ENCODE results near the gene CLDND2. TPM values are rescaled to one million over a fixed set of nuclear protein-coding genes. Genes with fewer than 3 reads are reported as not detected.
A peak's percentile ranks its signal among the peaks of the same experiment; 100 is the strongest.

The CLDND2 gene
- total RNA-seq, 1 donor from 2014 or later: not detected

DNA sequence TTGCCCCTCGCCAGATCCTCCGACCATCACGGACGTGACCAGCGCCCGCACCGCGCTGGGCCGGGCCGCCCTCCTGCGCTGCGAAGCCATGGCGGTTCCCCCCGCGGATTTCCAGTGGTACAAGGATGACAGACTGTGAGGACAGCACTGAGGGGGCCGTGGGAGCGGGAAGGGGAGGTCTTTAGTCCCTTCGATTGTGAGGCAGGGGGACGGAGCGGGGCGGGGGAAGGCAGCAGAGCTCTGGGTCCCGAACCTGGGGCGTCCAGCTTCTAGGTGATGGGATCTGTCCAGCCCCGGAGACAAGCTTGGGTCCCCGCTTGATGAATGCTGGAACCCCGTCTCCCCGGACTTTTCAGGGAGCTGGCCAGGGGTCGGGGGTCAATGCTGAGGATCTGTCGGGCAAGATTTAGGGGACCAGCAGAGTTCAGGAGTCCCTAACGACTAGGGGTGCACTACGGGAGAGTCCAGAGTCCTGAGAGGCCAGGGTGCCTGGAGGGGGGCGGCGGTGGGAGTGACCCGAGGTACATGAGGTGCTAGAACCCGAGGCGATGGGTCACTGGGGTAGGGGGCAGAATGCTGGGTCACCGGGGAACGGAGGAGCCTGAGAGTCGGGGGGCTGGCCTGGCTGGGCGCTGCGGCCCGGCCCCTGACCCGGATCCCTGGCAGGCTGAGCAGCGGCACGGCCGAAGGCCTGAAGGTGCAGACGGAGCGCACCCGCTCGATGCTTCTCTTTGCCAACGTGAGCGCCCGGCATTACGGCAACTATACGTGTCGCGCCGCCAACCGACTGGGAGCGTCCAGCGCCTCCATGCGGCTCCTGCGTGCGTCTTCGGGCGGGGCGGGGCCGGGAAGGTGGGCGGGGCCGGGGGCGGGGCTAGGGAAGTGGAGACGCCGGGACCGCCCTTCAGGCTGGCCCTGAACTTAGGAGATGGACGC lies 41.5 kb downstream of the CLDND2 start:
- DNase-seq (ENCODE audit: low read depth) (no peak), FAIRE-seq (no peak)
- no peak overlapping the region for H3K4me3 ChIP-seq (ENCODE audit: low read depth, low read length)
- TF ChIP-seq, protein P1, sequence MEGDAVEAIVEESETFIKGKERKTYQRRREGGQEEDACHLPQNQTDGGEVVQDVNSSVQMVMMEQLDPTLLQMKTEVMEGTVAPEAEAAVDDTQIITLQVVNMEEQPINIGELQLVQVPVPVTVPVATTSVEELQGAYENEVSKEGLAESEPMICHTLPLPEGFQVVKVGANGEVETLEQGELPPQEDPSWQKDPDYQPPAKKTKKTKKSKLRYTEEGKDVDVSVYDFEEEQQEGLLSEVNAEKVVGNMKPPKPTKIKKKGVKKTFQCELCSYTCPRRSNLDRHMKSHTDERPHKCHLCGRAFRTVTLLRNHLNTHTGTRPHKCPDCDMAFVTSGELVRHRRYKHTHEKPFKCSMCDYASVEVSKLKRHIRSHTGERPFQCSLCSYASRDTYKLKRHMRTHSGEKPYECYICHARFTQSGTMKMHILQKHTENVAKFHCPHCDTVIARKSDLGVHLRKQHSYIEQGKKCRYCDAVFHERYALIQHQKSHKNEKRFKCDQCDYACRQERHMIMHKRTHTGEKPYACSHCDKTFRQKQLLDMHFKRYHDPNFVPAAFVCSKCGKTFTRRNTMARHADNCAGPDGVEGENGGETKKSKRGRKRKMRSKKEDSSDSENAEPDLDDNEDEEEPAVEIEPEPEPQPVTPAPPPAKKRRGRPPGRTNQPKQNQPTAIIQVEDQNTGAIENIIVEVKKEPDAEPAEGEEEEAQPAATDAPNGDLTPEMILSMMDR (IDR thresholded peaks at IDR 0.05; ENCODE audit: insufficient read depth, low read length, severe bottlenecking): no peak
- peaks cover 2% of the 10 kb centered on the region for H3K27me3 ChIP-seq (ENCODE audit: control insufficient read depth, insufficient read depth, low read length)
- H3K36me3 ChIP-seq (ENCODE audit: control insufficient read depth, insufficient read depth, low read length): no peaks in the 10 kb centered on the region

DNA sequence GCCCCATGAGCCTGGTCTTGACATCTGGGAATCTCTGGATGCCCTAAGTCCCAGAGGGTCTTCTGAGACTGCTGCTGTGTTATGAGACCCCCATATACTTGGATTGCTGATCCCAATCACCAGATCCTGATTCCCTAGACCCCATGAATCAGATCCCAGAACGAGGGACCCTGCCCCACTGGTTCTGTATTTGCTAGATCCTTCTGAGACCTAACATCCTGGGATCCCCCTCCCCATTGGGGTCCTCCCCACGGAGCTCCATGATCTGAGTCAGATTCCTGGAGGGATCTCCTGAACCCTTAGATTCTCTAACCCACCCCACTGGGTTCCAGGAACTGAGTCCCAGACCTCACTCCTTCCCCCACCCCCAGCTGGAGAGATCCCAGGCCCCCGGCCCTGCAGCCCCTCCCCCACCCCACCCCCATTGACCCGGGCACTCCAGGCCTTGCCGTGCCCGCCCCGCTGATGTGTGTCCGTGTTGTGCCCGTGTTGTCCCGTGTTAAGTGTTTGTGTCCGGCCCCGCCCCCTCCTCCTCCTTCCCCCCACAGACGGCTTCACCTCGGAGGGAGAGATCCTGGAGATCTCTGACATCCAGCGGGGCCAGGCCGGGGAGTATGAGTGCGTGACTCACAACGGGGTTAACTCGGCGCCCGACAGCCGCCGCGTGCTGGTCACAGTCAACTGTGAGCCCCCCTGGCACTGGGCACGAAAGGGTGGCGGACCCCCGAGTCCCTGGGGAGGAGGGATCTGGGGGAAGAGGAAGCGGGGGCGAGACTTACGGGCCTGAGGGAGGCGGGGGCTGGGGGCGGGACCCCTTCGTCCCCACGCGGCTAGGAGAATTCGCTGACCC lies 42.4 kb downstream of the CLDND2 start:
- Histone ChIP-seq H3K27me3 (ENCODE audit: control insufficient read depth, insufficient read depth, low read length) (peaks cover 2% of the 10 kb centered on the region), H3K4me3 (ENCODE audit: low read depth, low read length) (no peak overlapping the region), H3K36me3 (ENCODE audit: control insufficient read depth, insufficient read depth, low read length) (no peaks in the 10 kb centered on the region)
- FAIRE-seq (peak; percentile 40), DNase-seq (ENCODE audit: low read depth) (no peak)
- TF ChIP-seq, protein P1 (IDR thresholded peaks at IDR 0.05; ENCODE audit: insufficient read depth, low read length, severe bottlenecking): no peak

DNA sequence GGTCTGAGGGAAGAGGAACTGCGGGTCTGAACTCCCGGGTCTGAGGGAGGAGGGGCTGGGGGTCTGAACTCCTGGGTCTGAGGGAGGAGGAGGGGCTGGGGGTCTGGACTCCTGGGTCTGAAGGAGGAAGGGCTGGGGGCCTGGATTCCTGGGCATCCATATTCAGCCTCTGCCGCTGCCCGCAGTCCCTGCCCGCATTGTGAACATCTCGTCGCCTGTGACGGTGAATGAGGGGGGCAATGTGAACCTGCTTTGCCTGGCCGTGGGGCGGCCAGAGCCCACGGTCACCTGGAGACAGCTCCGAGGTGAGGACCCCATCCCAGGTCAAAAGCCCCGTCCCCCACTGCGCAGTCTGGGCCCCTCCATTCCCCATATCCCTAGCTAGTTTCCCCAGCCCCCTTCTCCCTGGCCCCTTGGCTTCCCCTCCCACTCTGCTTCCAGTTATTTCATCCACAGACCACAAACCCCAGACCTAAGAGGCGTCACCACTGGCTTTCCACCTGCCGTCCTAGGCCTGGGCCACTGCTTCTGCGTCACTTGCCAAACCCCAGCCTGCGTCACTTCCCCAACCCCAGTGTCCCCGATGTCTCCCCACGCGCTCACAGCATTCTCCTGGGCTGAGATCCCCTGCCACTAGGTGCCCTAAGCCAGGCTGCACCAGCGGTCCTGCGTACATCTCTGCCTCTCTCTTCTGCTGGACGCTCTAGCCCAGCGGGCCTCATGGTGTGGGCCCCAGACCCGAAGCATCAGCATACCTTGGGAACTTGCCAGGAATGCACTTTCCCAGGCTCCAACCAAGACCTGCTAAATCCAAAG lies 43.4 kb downstream of the CLDND2 start:
- TF ChIP-seq, protein P1 (IDR thresholded peaks at IDR 0.05; ENCODE audit: insufficient read depth, low read length, severe bottlenecking): no peak
- Histone ChIP-seq H3K36me3 (ENCODE audit: control insufficient read depth, insufficient read depth, low read length) (no peaks in the 10 kb centered on the region), H3K27me3 (ENCODE audit: control insufficient read depth, insufficient read depth, low read length) (peaks cover 2% of the 10 kb centered on the region), H3K4me3 (ENCODE audit: low read depth, low read length) (no peak overlapping the region)
- no peak for FAIRE-seq
- no peak for DNase-seq (ENCODE audit: low read depth)

DNA sequence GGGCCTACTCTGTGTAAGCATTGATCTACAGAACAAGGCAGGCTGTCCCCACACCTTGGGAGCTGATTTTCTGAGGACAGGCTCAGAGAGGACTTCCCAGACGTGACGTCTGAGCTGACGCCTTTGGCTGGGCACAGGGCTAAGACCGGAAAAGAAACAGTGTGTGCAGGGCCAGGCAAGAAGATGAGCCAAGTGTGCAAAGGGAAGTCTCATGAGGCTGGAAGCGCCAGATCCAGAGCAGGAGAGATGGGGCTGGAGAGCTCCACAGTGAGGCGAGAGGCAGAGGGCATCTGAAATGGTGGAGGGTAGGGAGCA lies 44.7 kb downstream of the CLDND2 start:
- H3K36me3 ChIP-seq (ENCODE audit: control insufficient read depth, insufficient read depth, low read length): no peaks in the 10 kb centered on the region
- H3K4me3 ChIP-seq (ENCODE audit: low read depth, low read length): no peak overlapping the region
- FAIRE-seq (no peak), DNase-seq (ENCODE audit: low read depth) (no peak)
- H3K27me3 ChIP-seq (ENCODE audit: control insufficient read depth, insufficient read depth, low read length): peaks cover 2% of the 10 kb centered on the region
- TF ChIP-seq, protein P1 (IDR thresholded peaks at IDR 0.05; ENCODE audit: insufficient read depth, low read length, severe bottlenecking): no peak

DNA sequence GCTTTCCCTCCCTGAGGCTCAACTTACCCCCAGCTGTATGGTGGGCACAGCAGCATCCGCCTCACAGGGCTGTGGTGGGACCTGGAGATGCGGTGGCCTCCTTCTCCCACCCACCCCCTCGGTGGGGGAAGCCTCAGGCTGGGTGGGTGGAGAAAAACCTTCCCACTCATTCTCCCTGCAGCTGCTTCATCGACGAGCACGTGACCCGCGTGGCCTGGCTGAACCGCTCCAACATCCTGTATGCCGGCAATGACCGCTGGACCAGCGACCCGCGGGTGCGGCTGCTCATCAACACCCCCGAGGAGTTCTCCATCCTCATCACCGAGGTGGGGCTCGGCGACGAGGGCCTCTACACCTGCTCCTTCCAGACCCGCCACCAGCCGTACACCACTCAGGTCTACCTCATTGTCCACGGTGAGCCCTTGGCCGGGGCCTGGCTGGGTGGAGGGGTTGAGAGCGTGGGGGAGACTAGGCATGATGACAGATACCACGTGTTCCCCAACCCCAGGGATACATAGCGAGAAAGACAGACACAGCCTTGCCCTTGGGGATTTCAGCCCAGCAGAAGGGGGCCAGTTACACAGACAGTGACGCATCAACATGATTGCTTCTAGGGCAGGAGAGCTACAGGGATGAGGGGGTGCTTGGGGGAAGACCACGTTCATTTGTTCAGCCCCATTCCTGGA lies 45.2 kb downstream of the CLDND2 start:
- DNase-seq (ENCODE audit: low read depth) (no peak), FAIRE-seq (no peak)
- Histone ChIP-seq H3K36me3 (ENCODE audit: control insufficient read depth, insufficient read depth, low read length) (no peaks in the 10 kb centered on the region), H3K27me3 (ENCODE audit: control insufficient read depth, insufficient read depth, low read length) (peaks cover 2% of the 10 kb centered on the region), H3K4me3 (ENCODE audit: low read depth, low read length) (no peak overlapping the region)
- TF ChIP-seq, protein P1 (IDR thresholded peaks at IDR 0.05; ENCODE audit: insufficient read depth, low read length, severe bottlenecking): no peak
